CD4-positive, alpha-beta T cell treated with Interleukin-10 for 1 hour (primary cell): ENCODE data around the gene ARHGEF35.
"Not testable (repeated sequence)": the region's sequence is repeated elsewhere in the genome, so short reads cannot be mapped to it uniquely, and the experiment has no call there.

Experiments used
- DNase-seq: peaks from one replicate; pipeline ENCODE4 v3.0.0-alpha.2; 2020

The ARHGEF35 gene

DNA sequence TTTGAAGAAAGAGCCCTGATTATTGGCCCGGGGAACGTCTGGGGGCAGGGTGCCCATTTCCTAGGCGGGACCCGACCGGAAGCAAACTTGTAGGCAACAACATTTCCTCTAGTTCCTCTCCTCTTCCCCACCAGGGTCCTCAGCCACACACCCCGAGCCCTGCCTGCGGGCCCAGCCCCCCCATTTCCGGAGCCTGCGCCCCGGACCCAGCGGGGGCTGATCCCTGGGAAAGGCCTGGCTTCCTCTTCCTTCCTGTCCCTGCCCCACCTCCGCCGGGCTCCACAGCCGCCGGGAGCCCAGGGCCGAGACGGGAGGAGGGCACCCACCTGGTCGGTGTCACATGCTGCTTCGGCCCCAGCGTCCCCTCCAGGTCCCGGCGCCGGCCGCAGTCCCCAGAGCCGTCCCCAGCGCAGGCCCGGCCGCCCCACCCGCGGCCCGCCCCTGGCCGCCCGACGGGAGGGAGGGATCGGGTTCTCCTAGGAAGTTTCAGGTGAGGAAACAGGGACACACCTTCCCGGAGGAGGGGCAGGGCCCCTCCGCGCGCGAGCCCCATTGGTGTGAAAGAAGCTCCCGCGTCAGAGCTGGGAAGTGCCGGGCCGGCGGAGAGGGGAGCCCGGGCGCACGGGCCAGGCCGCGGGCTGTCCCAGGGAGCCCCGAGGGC lies at the start of gene ARHGEF35:
TSS of gene ARHGEF35 (minus strand) at position 622 of the 661 bp plus-strand sequence. CDS start 7,450 bp downstream, outside the sequence.
- peak; percentile 26 for DNase-seq

GRCh38 chr7:144245372-144245771 lies 49.7 kb upstream of the ARHGEF35 start:
- not testable (repeated sequence) for DNase-seq

DNA sequence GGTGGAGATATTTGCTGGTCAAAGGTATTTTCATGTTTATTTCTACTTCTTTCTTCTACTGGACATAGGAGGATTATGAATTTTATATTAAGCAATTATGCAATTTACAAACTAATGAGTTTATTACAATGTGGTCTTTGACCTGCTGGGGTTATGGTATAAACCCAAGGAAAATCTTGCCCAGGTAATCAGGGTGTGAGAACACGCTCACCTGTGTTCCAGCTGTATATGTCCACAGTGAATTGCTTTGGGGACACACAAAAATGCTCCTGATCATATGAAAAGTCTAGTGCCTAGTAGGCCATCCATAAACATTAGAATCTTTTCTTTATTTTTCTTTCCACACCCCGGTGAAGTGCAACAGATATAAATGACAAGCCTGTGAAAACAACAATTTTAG lies 43.7 kb upstream of the ARHGEF35 start, which contains the start of gene OR2A42:
TSS of gene OR2A42 (minus strand) at position 241 of the 400 bp plus-strand sequence. CDS start 6,762 bp downstream, outside the sequence.
- DNase-seq = not testable (repeated sequence)

DNA sequence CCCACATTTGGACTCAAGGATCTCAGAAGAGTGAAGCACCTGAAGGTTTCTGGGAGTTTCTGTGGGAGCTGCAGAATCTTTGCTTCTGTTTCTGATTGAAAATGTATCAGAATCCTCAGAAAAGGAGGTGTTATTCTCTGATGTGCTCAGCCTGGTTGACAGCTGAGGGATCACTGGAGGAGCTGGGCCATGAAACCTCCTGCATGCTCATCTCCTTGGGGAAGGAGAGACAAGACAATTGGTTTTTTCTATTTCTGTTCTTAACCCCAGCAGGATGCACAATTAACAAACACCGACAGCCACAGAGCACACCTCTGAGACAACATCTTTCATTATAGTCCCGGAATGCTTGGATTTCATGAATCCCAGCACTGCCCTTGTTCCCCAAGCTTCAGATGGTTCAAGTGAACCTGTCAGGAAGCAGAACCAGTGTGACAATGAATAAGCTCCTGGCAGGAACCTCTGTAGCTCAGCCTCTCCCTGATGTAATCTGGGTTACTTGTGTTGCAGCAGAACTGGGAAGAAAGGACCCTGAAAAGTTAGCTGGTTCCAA lies 43.0 kb upstream of the ARHGEF35 start:
- not testable (repeated sequence) for DNase-seq

GRCh38 chr7:144233039-144233438 lies 37.4 kb upstream of the ARHGEF35 start:
- not testable (repeated sequence) for DNase-seq

- not testable (repeated sequence) for DNase-seq
These were observed 35.4 kb upstream of the ARHGEF35 start for GRCh38 chr7:144231027-144231426.

- not testable (repeated sequence) for DNase-seq
These were observed 33.2 kb upstream of the ARHGEF35 start for GRCh38 chr7:144228810-144229209.

DNA sequence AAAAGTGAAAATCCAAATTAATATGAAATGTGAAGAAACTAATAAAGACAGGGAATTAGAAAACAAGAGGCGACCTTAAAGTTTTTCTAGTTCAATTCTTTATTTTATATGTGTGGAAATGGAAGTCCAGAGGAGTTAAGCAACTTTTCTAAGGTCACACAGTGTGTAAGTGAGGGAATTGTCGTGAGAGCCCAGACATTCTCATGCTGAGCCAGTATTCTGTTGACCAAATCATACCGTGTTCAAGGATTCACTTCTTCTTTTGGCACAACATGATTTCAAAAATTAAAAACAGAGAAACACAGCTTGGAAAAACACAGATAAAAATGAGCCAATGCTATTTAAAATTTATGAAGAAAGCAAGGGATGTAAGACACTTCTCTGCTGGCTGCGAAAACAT lies 31.2 kb upstream of the ARHGEF35 start:
- not testable (repeated sequence) for DNase-seq

GRCh38 chr7:144223675-144224074 lies 28.0 kb upstream of the ARHGEF35 start:
- DNase-seq = not testable (repeated sequence)

GRCh38 chr7:144220531-144220930 lies 24.9 kb upstream of the ARHGEF35 start:
- not testable (repeated sequence) for DNase-seq

- DNase-seq = not testable (repeated sequence)
These were observed 23.5 kb upstream of the ARHGEF35 start for GRCh38 chr7:144219149-144219548.

GRCh38 chr7:144218581-144218980 lies 22.9 kb upstream of the ARHGEF35 start:
- not testable (repeated sequence) for DNase-seq

- DNase-seq = not testable (repeated sequence)
These were observed 21.6 kb upstream of the ARHGEF35 start for GRCh38 chr7:144217200-144217599.

DNA sequence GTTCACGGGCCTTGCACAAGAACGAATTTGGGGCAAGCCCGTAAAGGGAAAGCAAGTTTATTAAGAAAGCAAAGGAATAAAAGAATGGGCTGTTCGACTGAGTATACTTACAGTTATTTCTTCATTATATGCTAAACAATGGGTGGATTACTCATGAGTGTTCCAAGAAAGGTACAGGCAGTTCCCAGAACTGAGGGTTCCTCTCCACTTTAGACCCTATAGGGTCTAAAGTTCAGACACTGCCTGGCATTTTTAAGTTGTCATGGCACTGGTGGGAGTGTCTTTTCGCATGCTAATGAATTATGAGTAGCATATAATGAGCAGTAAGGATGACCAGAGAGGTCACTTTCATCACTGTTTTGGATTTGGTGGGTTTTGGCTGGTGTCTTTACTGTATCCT lies 9.7 kb upstream of the ARHGEF35 start:
- DNase-seq = not testable (repeated sequence)

GRCh38 chr7:144203086-144203485 lies 7.5 kb upstream of the ARHGEF35 start:
- DNase-seq = not testable (repeated sequence)

DNA sequence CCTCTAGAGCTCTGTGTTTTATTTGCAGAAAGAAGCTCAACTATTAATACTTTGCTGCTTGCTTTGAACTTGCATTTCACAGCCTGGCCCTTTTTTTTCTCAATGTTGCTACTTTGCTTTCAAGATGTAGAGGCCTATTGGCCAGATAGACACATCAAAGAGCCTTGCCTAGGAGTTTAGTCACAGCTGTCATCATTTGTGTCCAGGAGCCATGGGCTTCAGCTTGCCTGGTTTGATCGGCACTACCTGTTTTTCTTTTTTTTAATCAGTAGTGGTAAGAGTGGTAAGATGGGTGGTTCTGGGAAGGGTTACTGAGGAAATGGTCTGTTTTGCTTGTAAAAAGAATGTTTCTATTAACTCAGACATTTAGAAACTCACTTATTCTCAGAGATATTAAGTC lies 6.3 kb upstream of the ARHGEF35 start:
- not testable (repeated sequence) for DNase-seq

GRCh38 chr7:144198934-144199333 lies 3.3 kb upstream of the ARHGEF35 start:
- not testable (repeated sequence) for DNase-seq

GRCh38 chr7:144194453-144194852 lies 1.2 kb downstream of the ARHGEF35 start:
- not testable (repeated sequence) for DNase-seq

DNA sequence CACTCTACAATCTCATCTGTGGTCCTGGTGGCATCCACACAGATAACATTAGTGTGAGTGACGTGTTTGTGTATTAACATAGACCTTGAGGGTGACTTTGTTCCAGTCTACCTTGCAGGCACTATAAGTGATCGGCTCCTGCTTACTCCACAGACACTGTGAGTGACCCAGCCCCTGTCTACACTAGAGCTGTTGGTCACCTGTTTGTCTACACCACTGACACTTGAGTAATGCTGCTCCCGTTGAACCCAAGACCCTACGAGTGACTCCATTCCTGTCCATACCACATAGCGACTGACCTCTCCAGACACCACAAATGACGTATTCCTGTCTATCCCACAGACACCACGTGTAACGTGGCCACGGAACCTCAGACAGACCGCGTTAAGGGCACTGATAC lies 1.9 kb downstream of the ARHGEF35 start:
- not testable (repeated sequence) for DNase-seq

- DNase-seq = not testable (repeated sequence)
These were observed 7.0 kb downstream of the ARHGEF35 start for GRCh38 chr7:144188578-144189171.

GRCh38 chr7:144187848-144188247 lies 7.8 kb downstream of the ARHGEF35 start:
- not testable (repeated sequence) for DNase-seq

- not testable (repeated sequence) for DNase-seq
These were observed 12.5 kb downstream of the ARHGEF35 start, which contains the start of gene CTAGE4 for GRCh38 chr7:144183166-144183565. TSS of gene CTAGE4 (plus strand) at chr7:144183466. CDS start at chr7:144183504, 38 bp downstream.

GRCh38 chr7:144179165-144179479 lies 16.5 kb downstream of the ARHGEF35 start:
- DNase-seq = not testable (repeated sequence)
